ENCODE measurements around the gene DICER1. TPM values are rescaled to one million over a fixed set of nuclear protein-coding genes. Genes with fewer than 3 reads are reported as not detected.

The DICER1 gene
- total and polyA plus RNA-seq, 2 experiments from 2014 or later: 21.4 to 59.2 TPM

DNA sequence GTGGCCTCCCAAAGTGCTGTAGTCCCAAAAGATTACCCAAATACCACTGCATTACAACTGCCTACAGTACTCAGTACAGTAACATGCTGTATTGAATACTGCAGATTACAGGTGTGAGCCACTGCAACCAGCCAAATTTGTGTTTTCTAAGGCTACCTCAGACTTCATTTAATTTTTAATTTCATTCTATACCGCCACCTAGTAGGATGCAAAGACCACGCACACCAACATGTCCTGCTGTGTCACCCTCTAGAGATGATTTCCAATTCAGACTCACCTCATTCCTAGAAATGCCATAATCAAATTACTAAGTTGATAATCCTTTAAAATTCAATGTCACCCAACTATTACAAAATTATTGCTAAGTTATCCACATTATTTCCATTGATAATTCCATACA is 15.1 kb downstream of the DICER1 start:
- H2AFZ ChIP-seq: no peak overlapping the region
- 0 out of 2 replicates have a peak overlapping the region, but pooled peaks have one; percentile 47 for H3K27ac ChIP-seq (ENCODE audit: low read depth)
- Mint-ChIP-seq H3K27ac (no peak overlapping the region), H3K4me3 (no peak overlapping the region), H3K36me3 (ENCODE audit: low read depth) (peaks cover 21% of the 10 kb centered on the region; the same call in 2 of the 3 replicates), H3K27me3 (ENCODE audit: insufficient read depth, low read depth, poor library complexity) (no peaks in the 10 kb centered on the region), H3K9me3 (peaks cover 17% of the 10 kb centered on the region), H3K4me1 (peaks cover 69% of the 10 kb centered on the region)
- H3K27me3 ChIP-seq (ENCODE audit: insufficient read depth): no peaks in the 10 kb centered on the region
- H3K4me3 ChIP-seq: 0 out of 2 replicates have a peak overlapping the region, but pooled peaks have one; percentile 5
- peaks cover 93% of the 10 kb centered on the region for H3K79me2 ChIP-seq (replicated peaks; ENCODE audit: insufficient read depth)
- peak overlapping the region; percentile 33 for H3K4me2 ChIP-seq
- H3K9me2 ChIP-seq (ENCODE audit: insufficient read depth): no peaks in the 10 kb centered on the region
- no peaks in the 10 kb centered on the region; the same call in 1 of the 2 replicates for H4K20me1 ChIP-seq (replicated peaks; ENCODE audit: insufficient read depth)
- no peak for DNase-seq (ENCODE audit: low spot score)
- peaks cover 77% of the 10 kb centered on the region for H3K4me1 ChIP-seq (ENCODE audit: insufficient read depth)
- no peak for TF ChIP-seq EZH2phosphoT487 (IDR thresholded peaks at IDR 0.05; ENCODE audit: unreplicated experiment)
- TF ChIP-seq, protein P1, sequence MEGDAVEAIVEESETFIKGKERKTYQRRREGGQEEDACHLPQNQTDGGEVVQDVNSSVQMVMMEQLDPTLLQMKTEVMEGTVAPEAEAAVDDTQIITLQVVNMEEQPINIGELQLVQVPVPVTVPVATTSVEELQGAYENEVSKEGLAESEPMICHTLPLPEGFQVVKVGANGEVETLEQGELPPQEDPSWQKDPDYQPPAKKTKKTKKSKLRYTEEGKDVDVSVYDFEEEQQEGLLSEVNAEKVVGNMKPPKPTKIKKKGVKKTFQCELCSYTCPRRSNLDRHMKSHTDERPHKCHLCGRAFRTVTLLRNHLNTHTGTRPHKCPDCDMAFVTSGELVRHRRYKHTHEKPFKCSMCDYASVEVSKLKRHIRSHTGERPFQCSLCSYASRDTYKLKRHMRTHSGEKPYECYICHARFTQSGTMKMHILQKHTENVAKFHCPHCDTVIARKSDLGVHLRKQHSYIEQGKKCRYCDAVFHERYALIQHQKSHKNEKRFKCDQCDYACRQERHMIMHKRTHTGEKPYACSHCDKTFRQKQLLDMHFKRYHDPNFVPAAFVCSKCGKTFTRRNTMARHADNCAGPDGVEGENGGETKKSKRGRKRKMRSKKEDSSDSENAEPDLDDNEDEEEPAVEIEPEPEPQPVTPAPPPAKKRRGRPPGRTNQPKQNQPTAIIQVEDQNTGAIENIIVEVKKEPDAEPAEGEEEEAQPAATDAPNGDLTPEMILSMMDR (conservative IDR thresholded peaks at IDR 0.05; ENCODE audit: low read depth in 2 of 2): peak; percentile 14 to 20; a peak in 3 of 4 replicates
- H3K36me3 ChIP-seq (ENCODE audit: insufficient read depth): no peaks in the 10 kb centered on the region
- H3F3A ChIP-seq (replicated peaks; ENCODE audit: low read depth): no peaks in the 10 kb centered on the region
- peak; percentile 37; the same call in 2 of the 3 replicates for ATAC-seq

DNA sequence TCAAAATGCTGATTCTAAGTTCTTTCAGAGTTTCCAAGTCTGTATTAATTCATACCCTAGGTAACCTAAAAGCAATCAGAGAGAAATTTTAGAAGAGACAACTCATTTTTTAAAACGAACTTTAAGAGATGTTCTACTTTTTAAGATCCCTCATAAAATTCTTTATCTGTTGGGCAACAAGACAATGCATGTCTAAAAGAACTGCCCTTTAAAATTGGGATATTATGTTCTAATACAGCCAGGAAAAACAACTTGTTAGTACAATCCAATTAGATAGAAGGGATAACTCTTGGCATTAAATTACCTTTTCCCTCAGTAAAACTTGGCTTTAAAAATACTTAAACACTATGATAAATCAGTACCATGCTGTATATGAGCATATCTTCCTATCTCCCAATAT is 15.6 kb downstream of the DICER1 start:
- Mint-ChIP-seq H3K9me3 (peaks cover 17% of the 10 kb centered on the region), H3K4me1 (peaks cover 69% of the 10 kb centered on the region), H3K27ac (no peak overlapping the region), H3K4me3 (no peak overlapping the region; the same call in 2 of the 3 replicates), H3K27me3 (ENCODE audit: insufficient read depth, low read depth, poor library complexity) (no peaks in the 10 kb centered on the region), H3K36me3 (ENCODE audit: low read depth) (peaks cover 19% of the 10 kb centered on the region; the same call in 2 of the 3 replicates)
- H3F3A ChIP-seq (replicated peaks; ENCODE audit: low read depth): no peaks in the 10 kb centered on the region
- no peaks in the 10 kb centered on the region for H3K36me3 ChIP-seq (ENCODE audit: insufficient read depth)
- no peak for TF ChIP-seq EZH2phosphoT487 (IDR thresholded peaks at IDR 0.05; ENCODE audit: unreplicated experiment)
- TF ChIP-seq, protein P1 (conservative IDR thresholded peaks at IDR 0.05; ENCODE audit: low read depth in 2 of 2): no peak
- ATAC-seq (no peak), DNase-seq (ENCODE audit: low spot score) (no peak)
- H3K4me2 ChIP-seq: peak overlapping the region; percentile 37
- H3K27me3 ChIP-seq (ENCODE audit: insufficient read depth): no peaks in the 10 kb centered on the region
- peaks cover 77% of the 10 kb centered on the region for H3K4me1 ChIP-seq (ENCODE audit: insufficient read depth)
- H2AFZ ChIP-seq: no peak overlapping the region
- no peak overlapping the region for H3K4me3 ChIP-seq
- H3K27ac ChIP-seq (ENCODE audit: low read depth): peak overlapping the region; percentile 1; the same call in 1 of the 2 replicates
- no peaks in the 10 kb centered on the region; the same call in 1 of the 2 replicates for H4K20me1 ChIP-seq (replicated peaks; ENCODE audit: insufficient read depth)
- H3K9me2 ChIP-seq (ENCODE audit: insufficient read depth): no peaks in the 10 kb centered on the region
- peaks cover 93% of the 10 kb centered on the region for H3K79me2 ChIP-seq (replicated peaks; ENCODE audit: insufficient read depth)
